ENCODE data around the gene EDAR.

DNA sequence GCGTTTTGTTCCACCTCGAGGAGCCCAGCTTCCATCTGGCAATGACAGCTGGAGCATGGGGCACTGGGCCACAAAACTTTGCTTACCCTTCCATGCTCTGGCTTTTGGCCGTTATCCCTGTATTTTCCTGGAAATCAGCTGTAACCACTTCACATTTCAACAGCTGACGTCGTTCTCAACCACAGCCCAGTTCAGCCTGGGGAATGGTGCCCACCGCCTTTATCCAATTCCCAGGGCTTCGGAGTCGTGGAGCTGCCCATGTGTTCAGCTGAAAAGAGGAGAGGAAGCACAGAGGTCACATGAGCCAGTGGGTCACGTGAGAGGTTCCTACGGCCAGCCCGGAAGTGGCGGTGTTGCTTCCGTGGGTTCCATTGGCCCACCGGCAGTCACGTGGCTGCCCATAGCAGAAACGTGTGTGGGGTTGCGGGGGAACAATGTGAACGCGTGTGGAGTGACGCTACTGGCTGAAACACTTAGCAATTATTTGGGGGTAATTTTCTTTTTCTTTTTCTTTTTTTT lies 16.7 kb upstream of the EDAR start:
- TF ChIP-seq POLR2A (IDR thresholded peaks at IDR 0.05; ENCODE audit: low read length), result no peak
- TF ChIP-seq, protein P1, sequence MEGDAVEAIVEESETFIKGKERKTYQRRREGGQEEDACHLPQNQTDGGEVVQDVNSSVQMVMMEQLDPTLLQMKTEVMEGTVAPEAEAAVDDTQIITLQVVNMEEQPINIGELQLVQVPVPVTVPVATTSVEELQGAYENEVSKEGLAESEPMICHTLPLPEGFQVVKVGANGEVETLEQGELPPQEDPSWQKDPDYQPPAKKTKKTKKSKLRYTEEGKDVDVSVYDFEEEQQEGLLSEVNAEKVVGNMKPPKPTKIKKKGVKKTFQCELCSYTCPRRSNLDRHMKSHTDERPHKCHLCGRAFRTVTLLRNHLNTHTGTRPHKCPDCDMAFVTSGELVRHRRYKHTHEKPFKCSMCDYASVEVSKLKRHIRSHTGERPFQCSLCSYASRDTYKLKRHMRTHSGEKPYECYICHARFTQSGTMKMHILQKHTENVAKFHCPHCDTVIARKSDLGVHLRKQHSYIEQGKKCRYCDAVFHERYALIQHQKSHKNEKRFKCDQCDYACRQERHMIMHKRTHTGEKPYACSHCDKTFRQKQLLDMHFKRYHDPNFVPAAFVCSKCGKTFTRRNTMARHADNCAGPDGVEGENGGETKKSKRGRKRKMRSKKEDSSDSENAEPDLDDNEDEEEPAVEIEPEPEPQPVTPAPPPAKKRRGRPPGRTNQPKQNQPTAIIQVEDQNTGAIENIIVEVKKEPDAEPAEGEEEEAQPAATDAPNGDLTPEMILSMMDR (IDR thresholded peaks at IDR 0.05), result no peak
- no peak for TF ChIP-seq JUNB (IDR thresholded peaks at IDR 0.05)
- no peak for TF ChIP-seq MAZ (IDR thresholded peaks at IDR 0.05; ENCODE audit: borderline replicate concordance, low read depth, low read length)
- TF ChIP-seq RAD21 (conservative IDR thresholded peaks at IDR 0.05 in 1 of 2, IDR thresholded peaks at IDR 0.05 in 1 of 2), result no peak
- no peak for TF ChIP-seq EP300 (IDR thresholded peaks at IDR 0.05)
- TF ChIP-seq ESRRA (IDR thresholded peaks at IDR 0.05; ENCODE audit: borderline replicate concordance, low read length), result no peak
- TF ChIP-seq, protein P2, sequence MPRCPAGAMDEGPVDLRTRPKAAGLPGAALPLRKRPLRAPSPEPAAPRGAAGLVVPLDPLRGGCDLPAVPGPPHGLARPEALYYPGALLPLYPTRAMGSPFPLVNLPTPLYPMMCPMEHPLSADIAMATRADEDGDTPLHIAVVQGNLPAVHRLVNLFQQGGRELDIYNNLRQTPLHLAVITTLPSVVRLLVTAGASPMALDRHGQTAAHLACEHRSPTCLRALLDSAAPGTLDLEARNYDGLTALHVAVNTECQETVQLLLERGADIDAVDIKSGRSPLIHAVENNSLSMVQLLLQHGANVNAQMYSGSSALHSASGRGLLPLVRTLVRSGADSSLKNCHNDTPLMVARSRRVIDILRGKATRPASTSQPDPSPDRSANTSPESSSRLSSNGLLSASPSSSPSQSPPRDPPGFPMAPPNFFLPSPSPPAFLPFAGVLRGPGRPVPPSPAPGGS (IDR thresholded peaks at IDR 0.05), result no peak
